Hepatocyte (in vitro differentiated cells): ENCODE measurements around the gene RASAL2. TPM values are rescaled to one million over a fixed set of nuclear protein-coding genes. Genes with fewer than 3 reads are reported as not detected.

ENCODE experiments used
- DNase-seq: peaks from one replicate; pipeline ENCODE4 v3.0.0-alpha.2; 2016; ENCODE audit warnings: low spot score
- H2AFZ ChIP-seq: fragments of 200-600 bp; sonication (generic); 2 replicates; pipeline ENCODE4 v1.6.0; 2016; ENCODE audit warnings: antibody characterized with exemption, mild to moderate bottlenecking
- H3K27ac ChIP-seq: fragments of 200-600 bp; sonication (generic); 2 replicates; pipeline ENCODE4 v1.5.1; 2016; ENCODE audit warnings: mild to moderate bottlenecking
- H3K27me3 ChIP-seq: fragments of 200-600 bp; sonication (generic); 2 replicates; pipeline ENCODE4 v1.6.1; 2016
- H3K36me3 ChIP-seq: fragments of 200-600 bp; sonication (generic); replicated peaks from 2 replicates; pipeline ENCODE4 v1.5.1; 2016; ENCODE audit warnings: low read depth; ENCODE audit not compliant: insufficient read depth
- H3K4me1 ChIP-seq: fragments of 200-600 bp; sonication (generic); 2 replicates; pipeline ENCODE4 v1.5.1; 2016; ENCODE audit warnings: mild to moderate bottlenecking, moderate library complexity; ENCODE audit not compliant: insufficient read depth
- H3K4me2 ChIP-seq: fragments of 200-600 bp; sonication (generic); 2 replicates; pipeline ENCODE4 v1.6.0; 2016
- H3K4me3 ChIP-seq: fragments of 200-600 bp; sonication (generic); 2 replicates; pipeline ENCODE4 v1.5.1; 2016; ENCODE audit warnings: mild to moderate bottlenecking
- H3K79me2 ChIP-seq: fragments of 200-600 bp; sonication (generic); 2 replicates; pipeline ENCODE4 v1.6.0; 2017; ENCODE audit warnings: mild to moderate bottlenecking
- H3K9me2 ChIP-seq: fragments of 200-600 bp; sonication (generic); replicated peaks from 2 replicates; pipeline ENCODE4 v1.6.0; 2017; ENCODE audit warnings: mild to moderate bottlenecking; ENCODE audit not compliant: insufficient read depth
- H3K9me3 ChIP-seq: fragments of 200-600 bp; sonication (generic); 2 replicates; pipeline ENCODE4 v1.5.1; 2016; ENCODE audit warnings: low read depth, mild to moderate bottlenecking
- H4K20me1 ChIP-seq: fragments of 200-600 bp; sonication (generic); 2 replicates; pipeline ENCODE4 v1.6.0; 2016; ENCODE audit warnings: mild to moderate bottlenecking; ENCODE audit not compliant: insufficient read depth, poor library complexity, severe bottlenecking
- EZH2 ChIP-seq: fragments of 200-600 bp; sonication (generic); IDR thresholded peaks from 2 replicates; pipeline ENCODE4 v1.6.1; 2016; ENCODE audit warnings: antibody characterized with exemption, mild to moderate bottlenecking, borderline replicate concordance
- EZH2phosphoT487 ChIP-seq: fragments of 200-600 bp; sonication (generic); IDR thresholded peaks from one replicate; pipeline ENCODE4 v1.6.1; 2018; ENCODE audit warnings: antibody characterized with exemption, mild to moderate bottlenecking, low read depth, moderate library complexity; ENCODE audit not compliant: unreplicated experiment, severe bottlenecking
- WGBS: methylation state at CpG from one replicate; pipeline ENCODE4 v1.1.6; 2016; ENCODE audit warnings: low lambda C conversion rate; ENCODE audit errors: missing lambda C conversion rate; 5-methylcytosine and 5-hydroxymethylcytosine counted together
- polyA plus RNA-seq: library from polyadenylated mRNA; unstranded; fragments of >200 nt; fragmentation: Nextera tagmentation; extraction: Ambion mirVana; gene quantifications from 2 replicates; pipeline ENCODE4 v1.2.1, GENCODE V29; 2016
- total RNA-seq: library from RNA; depleted of rRNA; stranded (reverse); fragments of >200 nt; gene quantifications from 2 replicates; pipeline ENCODE4 v1.2.3, GENCODE V29; 2014
- TF ChIP-seq, protein P1 (sequence below): fragments of 200-600 bp; sonication (generic); IDR thresholded peaks from 2 replicates; pipeline ENCODE4 v1.5.1; 2016; ENCODE audit warnings: antibody characterized with exemption, mild to moderate bottlenecking; ENCODE audit not compliant: poor library complexity

Gene RASAL2
- total and polyA plus RNA-seq, 2 experiments from 2014 or later: 8.7 to 24.0 TPM

DNA sequence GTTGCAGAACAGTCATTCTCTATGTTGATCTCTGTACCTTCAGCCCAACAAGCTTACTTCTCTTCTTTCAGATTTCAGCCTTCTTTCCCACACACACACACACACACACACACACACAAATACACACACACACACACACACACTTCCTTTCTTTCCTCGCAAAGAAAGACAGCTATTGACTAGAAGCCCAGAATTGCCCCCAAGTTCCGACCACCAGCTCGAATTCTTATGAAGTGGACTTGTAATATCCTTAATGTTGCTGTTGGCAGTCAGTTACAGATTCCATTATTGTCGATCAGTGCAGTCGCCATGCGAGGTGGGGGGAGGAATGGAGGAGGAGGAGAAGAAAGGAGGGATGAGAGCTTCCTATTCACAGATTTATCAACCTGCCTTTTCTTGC is 277.3 kb downstream of the RASAL2 start:
- TF ChIP-seq EZH2phosphoT487 (no peak), EZH2 (no peak)
- TF ChIP-seq, protein P1, sequence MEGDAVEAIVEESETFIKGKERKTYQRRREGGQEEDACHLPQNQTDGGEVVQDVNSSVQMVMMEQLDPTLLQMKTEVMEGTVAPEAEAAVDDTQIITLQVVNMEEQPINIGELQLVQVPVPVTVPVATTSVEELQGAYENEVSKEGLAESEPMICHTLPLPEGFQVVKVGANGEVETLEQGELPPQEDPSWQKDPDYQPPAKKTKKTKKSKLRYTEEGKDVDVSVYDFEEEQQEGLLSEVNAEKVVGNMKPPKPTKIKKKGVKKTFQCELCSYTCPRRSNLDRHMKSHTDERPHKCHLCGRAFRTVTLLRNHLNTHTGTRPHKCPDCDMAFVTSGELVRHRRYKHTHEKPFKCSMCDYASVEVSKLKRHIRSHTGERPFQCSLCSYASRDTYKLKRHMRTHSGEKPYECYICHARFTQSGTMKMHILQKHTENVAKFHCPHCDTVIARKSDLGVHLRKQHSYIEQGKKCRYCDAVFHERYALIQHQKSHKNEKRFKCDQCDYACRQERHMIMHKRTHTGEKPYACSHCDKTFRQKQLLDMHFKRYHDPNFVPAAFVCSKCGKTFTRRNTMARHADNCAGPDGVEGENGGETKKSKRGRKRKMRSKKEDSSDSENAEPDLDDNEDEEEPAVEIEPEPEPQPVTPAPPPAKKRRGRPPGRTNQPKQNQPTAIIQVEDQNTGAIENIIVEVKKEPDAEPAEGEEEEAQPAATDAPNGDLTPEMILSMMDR: no peak
- H4K20me1 ChIP-seq: no peaks in the 10 kb centered on the region
- no peaks in the 10 kb centered on the region for H3K9me3 ChIP-seq
- peaks cover 2% of the 10 kb centered on the region for H3K79me2 ChIP-seq
- H3K36me3 ChIP-seq: no peaks in the 10 kb centered on the region
- DNase-seq: peak; percentile 4
- H3K4me1 ChIP-seq: peaks cover 4% of the 10 kb centered on the region
- H3K9me2 ChIP-seq: no peaks in the 10 kb centered on the region
- peak overlapping the region; percentile 74 for H3K4me2 ChIP-seq
- H3K27ac ChIP-seq: peak overlapping the region; percentile 41
- H3K27me3 ChIP-seq: no peaks in the 10 kb centered on the region
- peak overlapping the region; percentile 31 for H3K4me3 ChIP-seq
- peak overlapping the region; percentile 18 for H2AFZ ChIP-seq
- WGBS: 12% methylated on average over 6 of the region's 6 CpGs

GRCh38 chr1:178371933-178372388 is 278.1 kb downstream of the RASAL2 start:
- peaks cover 4% of the 10 kb centered on the region for H3K4me1 ChIP-seq
- TF ChIP-seq EZH2 (no peak), EZH2phosphoT487 (no peak)
- TF ChIP-seq, protein P1: no peak
- no peaks in the 10 kb centered on the region for H4K20me1 ChIP-seq
- H3K4me3 ChIP-seq: peak overlapping the region; percentile 31
- H3K27me3 ChIP-seq: no peaks in the 10 kb centered on the region
- no peaks in the 10 kb centered on the region for H3K36me3 ChIP-seq
- H2AFZ ChIP-seq: peak overlapping the region; percentile 18
- no peaks in the 10 kb centered on the region for H3K9me2 ChIP-seq
- H3K79me2 ChIP-seq: peaks cover 2% of the 10 kb centered on the region
- 20% methylated on average over 4 of the region's 4 CpGs for WGBS
- H3K9me3 ChIP-seq: no peaks in the 10 kb centered on the region
- DNase-seq: no peak
- H3K4me2 ChIP-seq: peak overlapping the region; percentile 74
- peak overlapping the region; percentile 41 for H3K27ac ChIP-seq

DNA sequence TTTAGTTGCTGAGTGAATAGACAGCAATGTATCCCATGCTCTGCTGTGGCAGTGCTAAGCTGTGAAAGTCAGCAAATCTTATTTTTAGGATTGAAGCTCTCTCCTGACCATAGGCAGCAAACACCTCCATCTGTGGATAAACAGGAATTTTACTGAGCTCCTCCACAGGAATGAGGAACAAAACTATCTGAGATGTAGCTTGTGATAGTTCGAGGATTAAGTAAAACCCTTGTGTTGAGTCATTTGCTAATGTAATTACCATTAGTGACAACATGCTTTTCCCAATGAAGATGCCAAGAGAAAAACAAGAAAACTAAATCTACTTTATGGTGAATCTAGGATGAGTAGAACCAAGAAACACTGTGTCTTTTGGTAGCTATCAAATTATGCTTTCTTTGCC is 280.1 kb downstream of the RASAL2 start:
- Histone ChIP-seq H2AFZ (no peak overlapping the region), H4K20me1 (no peaks in the 10 kb centered on the region), H3K36me3 (no peaks in the 10 kb centered on the region), H3K4me3 (no peak overlapping the region), H3K4me1 (peaks cover 4% of the 10 kb centered on the region), H3K9me2 (no peaks in the 10 kb centered on the region), H3K4me2 (no peak overlapping the region), H3K79me2 (peaks cover 2% of the 10 kb centered on the region), H3K27me3 (no peaks in the 10 kb centered on the region), H3K9me3 (no peaks in the 10 kb centered on the region), H3K27ac (no peak overlapping the region)
- no peak for DNase-seq
- TF ChIP-seq, protein P1: no peak
- TF ChIP-seq EZH2 (no peak), EZH2phosphoT487 (no peak)
- 50% methylated on average over 1 of the region's 1 CpG for WGBS

- DNase-seq: no peak
- no peaks in the 10 kb centered on the region for H3K9me2 ChIP-seq
- no peaks in the 10 kb centered on the region for H4K20me1 ChIP-seq
- no peaks in the 10 kb centered on the region for H3K27me3 ChIP-seq
- WGBS: 63% methylated on average over 2 of the region's 2 CpGs
- no peaks in the 10 kb centered on the region for H3K36me3 ChIP-seq
- H3K4me3 ChIP-seq: no peak overlapping the region
- H3K79me2 ChIP-seq: peaks cover 2% of the 10 kb centered on the region
- H3K27ac ChIP-seq: no peak overlapping the region
- no peak for TF ChIP-seq EZH2phosphoT487
- TF ChIP-seq, protein P1: no peak
- TF ChIP-seq EZH2: no peak
- H2AFZ ChIP-seq: no peak overlapping the region
- no peak overlapping the region for H3K4me2 ChIP-seq
- no peaks in the 10 kb centered on the region for H3K9me3 ChIP-seq
- H3K4me1 ChIP-seq: peaks cover 4% of the 10 kb centered on the region
Measured at GRCh38 chr1:178376008-178376407, 282.1 kb downstream of the RASAL2 start.
